ENCODE results near the gene KCNMB2.

The KCNMB2 gene

DNA sequence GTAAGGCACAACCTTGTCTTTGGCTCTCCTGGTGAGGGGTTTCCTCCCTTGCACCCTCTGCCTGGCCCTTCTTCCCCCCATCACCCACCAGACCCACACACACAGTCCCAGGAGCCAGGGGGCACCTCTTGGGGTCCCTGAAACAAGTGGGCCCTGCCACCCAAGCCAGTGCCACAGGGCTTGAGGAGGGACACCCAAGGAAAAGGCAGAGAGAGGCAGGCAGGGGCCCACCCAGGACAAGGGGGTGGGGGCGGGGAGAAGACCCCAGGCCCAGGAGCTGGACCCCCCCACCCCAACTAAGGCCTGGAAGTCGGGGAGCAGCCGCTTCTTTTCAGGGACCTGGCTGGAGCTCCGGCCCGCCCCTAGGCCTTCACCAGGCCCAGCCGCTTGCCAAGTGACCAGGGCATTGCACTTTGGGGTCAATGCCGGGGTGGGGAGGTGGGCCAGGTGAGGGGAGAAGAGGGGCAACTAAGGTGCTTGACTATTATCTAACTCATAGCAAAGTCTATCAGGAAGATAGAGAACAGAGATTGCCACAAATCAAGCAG is 88.9 kb downstream of the KCNMB2 start:
- no peaks in the 10 kb centered on the region for H3K27me3 Mint-ChIP-seq
- no peak for ATAC-seq (replicated peaks)

GRCh38 chr3:178628037-178628436 is 91.8 kb downstream of the KCNMB2 start:
- ATAC-seq (replicated peaks) (no peak), DNase-seq (no peak)
- peaks cover 2 to 4% of the 10 kb centered on the region in 2 donors for H3K9me3 Mint-ChIP-seq
- H3K27ac Mint-ChIP-seq, result no peak overlapping the region
- no peak overlapping the region for H3K4me3 Mint-ChIP-seq
- no peaks in the 10 kb centered on the region for H3K36me3 Mint-ChIP-seq
- H3K4me1 Mint-ChIP-seq, result no peaks in the 10 kb centered on the region
- no peaks in the 10 kb centered on the region for H3K27me3 Mint-ChIP-seq

More for the DNA sequence above, 88.9 kb downstream of the KCNMB2 start:
- no peaks in the 10 kb centered on the region for H3K4me1 Mint-ChIP-seq
- H3K27ac Mint-ChIP-seq, result no peak overlapping the region
- H3K36me3 Mint-ChIP-seq, result no peaks in the 10 kb centered on the region
- H3K4me3 Mint-ChIP-seq, result no peak overlapping the region
- DNase-seq, result no peak
- H3K9me3 Mint-ChIP-seq, result no peaks in the 10 kb centered on the region

DNA sequence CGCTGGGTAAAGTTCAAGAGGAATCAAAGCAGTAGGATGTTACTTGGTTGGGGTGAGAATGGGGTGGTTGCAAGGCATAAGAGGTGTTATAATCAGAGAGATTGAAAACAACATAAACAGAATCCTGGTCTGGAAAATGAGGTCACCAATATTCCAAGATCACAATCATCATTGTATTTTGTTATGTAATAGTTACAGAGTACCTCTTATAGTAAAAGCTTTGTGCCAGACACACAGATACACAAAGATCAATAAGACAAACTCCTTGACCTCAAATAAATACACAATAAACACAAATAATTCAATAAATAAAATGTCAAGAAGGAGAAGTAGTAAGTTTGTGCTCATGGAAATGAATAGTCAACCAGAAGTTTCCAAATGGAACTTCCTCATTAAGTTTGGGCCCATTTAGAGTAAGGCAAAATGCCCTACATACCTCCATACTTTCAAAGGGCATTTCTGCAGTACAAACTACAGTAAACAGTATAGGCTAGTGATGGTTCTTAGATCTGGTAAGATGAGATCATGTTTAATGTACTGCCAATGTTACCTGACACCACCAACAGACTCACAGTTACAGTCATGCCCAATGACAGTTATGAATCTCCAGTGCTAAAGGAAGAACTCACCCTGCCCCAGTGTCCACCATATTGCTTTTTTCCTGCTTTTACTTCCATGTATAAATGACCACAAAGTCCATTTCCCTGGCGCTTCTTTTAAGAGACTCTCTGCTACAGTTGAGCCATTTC is 93.4 kb downstream of the KCNMB2 start:
- DNase-seq (no peak), ATAC-seq (replicated peaks) (no peak)
- Mint-ChIP-seq H3K4me1 (no peaks in the 10 kb centered on the region), H3K27ac (no peak overlapping the region), H3K27me3 (no peaks in the 10 kb centered on the region), H3K36me3 (peaks cover 0 to 5% of the 10 kb centered on the region in 2 donors), H3K4me3 (no peak overlapping the region), H3K9me3 (peaks cover 4 to 7% of the 10 kb centered on the region in 2 donors)

DNA sequence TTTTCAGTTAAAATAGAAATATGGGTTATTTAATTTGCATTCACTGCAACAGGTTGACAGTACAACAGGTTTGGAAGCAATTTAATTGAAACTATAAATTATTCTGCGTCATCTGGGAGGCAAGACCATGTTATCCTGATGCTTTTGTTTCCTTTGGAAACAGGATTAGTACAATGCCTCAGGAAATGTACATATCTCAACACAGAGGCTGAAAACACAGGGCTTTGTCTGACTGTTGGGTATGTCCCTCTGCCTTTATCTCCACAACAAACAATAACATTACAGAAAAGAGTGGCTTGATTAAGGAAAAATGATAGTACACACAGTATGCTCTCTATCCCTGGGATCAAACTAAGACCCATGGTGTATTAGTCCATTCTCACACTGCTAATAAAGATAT is 95.7 kb downstream of the KCNMB2 start:
- Mint-ChIP-seq H3K9me3 (peaks cover 4 to 7% of the 10 kb centered on the region in 2 donors), H3K4me3 (no peak overlapping the region), H3K36me3 (peaks cover 0 to 5% of the 10 kb centered on the region in 2 donors), H3K27ac (no peak overlapping the region), H3K4me1 (no peaks in the 10 kb centered on the region), H3K27me3 (no peaks in the 10 kb centered on the region)
- DNase-seq (no peak), ATAC-seq (replicated peaks) (no peak)

- Mint-ChIP-seq H3K27me3 (peaks cover 4 to 7% of the 10 kb centered on the region in 2 donors), H3K9me3 (peaks cover 4 to 9% of the 10 kb centered on the region in 2 donors), H3K4me1 (no peaks in the 10 kb centered on the region), H3K36me3 (peaks cover 0 to 5% of the 10 kb centered on the region in 2 donors), H3K27ac (no peak overlapping the region), H3K4me3 (no peak overlapping the region)
- ATAC-seq (replicated peaks) (no peak), DNase-seq (no peak)
Observed at GRCh38 chr3:178634975-178635374, 98.7 kb downstream of the KCNMB2 start.

- Mint-ChIP-seq H3K27ac (no peak overlapping the region), H3K9me3 (peaks cover 0 to 7% of the 10 kb centered on the region in 2 donors), H3K4me1 (no peaks in the 10 kb centered on the region), H3K4me3 (no peak overlapping the region), H3K36me3 (peaks cover 0 to 5% of the 10 kb centered on the region in 2 donors), H3K27me3 (peaks cover 4 to 7% of the 10 kb centered on the region in 2 donors)
- ATAC-seq (replicated peaks) (no peak), DNase-seq (no peak)
Observed at GRCh38 chr3:178637802-178638201, 101.6 kb downstream of the KCNMB2 start.

DNA sequence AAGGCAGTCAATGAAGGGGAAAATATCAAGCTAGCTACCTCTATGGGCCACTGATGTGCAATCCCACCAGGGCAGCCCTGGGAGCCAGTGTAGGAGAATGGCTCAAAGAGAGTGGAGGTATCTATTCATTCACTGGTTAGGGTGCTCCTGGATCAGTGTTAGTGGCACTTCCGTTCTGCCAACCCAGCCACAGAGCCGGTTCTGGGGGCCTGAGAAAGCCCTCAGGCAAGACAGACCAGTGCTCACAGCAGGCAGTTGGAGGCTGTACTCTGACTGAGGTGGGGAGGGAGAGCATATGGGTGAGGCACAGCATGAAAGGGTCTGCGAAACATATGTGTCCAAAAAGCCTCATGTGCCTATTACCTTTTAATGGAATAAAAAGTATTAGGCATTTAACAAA is 109.3 kb downstream of the KCNMB2 start:
- Mint-ChIP-seq H3K36me3 (no peaks in the 10 kb centered on the region), H3K27me3 (peaks cover 0 to 4% of the 10 kb centered on the region in 2 donors), H3K9me3 (peaks cover 2 to 11% of the 10 kb centered on the region in 2 donors), H3K27ac (no peak overlapping the region), H3K4me3 (no peak overlapping the region), H3K4me1 (no peaks in the 10 kb centered on the region)
- ATAC-seq (replicated peaks) (no peak), DNase-seq (no peak)

- Mint-ChIP-seq H3K36me3 (no peaks in the 10 kb centered on the region), H3K9me3 (peaks cover 8 to 17% of the 10 kb centered on the region in 2 donors), H3K4me3 (no peak overlapping the region), H3K27ac (no peak overlapping the region), H3K27me3 (peaks cover 0 to 4% of the 10 kb centered on the region in 2 donors), H3K4me1 (no peaks in the 10 kb centered on the region)
- DNase-seq (no peak), ATAC-seq (replicated peaks) (no peak)
Observed at GRCh38 chr3:178646186-178646862, 110.1 kb downstream of the KCNMB2 start.

GRCh38 chr3:178655488-178655887 is 119.3 kb downstream of the KCNMB2 start:
- H3K4me3 Mint-ChIP-seq, result no peak overlapping the region
- H3K9me3 Mint-ChIP-seq, result peaks cover 5 to 9% of the 10 kb centered on the region in 2 donors
- no peak overlapping the region for H3K27ac Mint-ChIP-seq
- no peak for DNase-seq
- H3K27me3 Mint-ChIP-seq, result no peaks in the 10 kb centered on the region
- no peak for ATAC-seq (replicated peaks)
- H3K4me1 Mint-ChIP-seq, result no peaks in the 10 kb centered on the region
- H3K36me3 Mint-ChIP-seq, result no peaks in the 10 kb centered on the region

DNA sequence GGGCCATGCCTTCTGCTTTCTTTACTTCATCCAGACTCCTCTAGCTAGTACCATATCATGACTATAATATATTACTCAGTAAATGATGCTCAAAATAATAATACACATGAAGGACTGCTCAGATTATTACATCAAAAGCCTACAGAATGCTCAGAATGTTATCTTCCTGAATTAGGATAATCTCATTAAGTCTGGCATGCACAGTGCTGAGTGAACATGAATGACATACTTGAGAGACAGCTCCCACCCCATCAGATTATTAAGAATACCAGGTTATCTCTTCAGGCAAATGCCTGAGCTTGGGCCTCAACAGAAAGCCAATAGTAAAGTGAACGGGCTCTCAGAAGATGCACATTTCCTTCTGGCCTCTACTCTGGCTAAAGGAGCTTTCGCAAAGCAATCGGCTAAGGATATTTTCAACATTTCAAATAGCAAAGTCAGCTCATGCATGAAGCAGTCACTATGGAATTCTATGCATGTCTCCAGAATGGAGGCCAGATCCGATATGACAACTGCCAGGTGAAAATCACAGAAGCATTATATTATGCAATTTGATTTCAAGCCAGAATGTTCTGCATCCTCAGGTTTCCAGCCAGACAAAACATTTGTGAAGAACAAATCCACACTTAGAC is 122.6 kb downstream of the KCNMB2 start:
- H3K9me3 Mint-ChIP-seq, result peaks cover 0 to 3% of the 10 kb centered on the region in 2 donors

GRCh38 chr3:178663201-178663934 is 127.1 kb downstream of the KCNMB2 start:
- H3K27me3 Mint-ChIP-seq, result peaks cover 0 to 3% of the 10 kb centered on the region in 2 donors
- peaks cover 0 to 3% of the 10 kb centered on the region in 2 donors for H3K9me3 Mint-ChIP-seq
- no peaks in the 10 kb centered on the region for H3K36me3 Mint-ChIP-seq
- ATAC-seq (replicated peaks) (peak; percentile 25 to 64), DNase-seq (no peak)
- no peak overlapping the region for H3K27ac Mint-ChIP-seq
- H3K4me1 Mint-ChIP-seq, result peaks cover 1 to 5% of the 10 kb centered on the region in 2 donors
- no peak overlapping the region for H3K4me3 Mint-ChIP-seq

More for the DNA sequence above, 122.6 kb downstream of the KCNMB2 start:
- DNase-seq (no peak), ATAC-seq (replicated peaks) (no peak)
- no peak overlapping the region for H3K27ac Mint-ChIP-seq
- no peaks in the 10 kb centered on the region for H3K27me3 Mint-ChIP-seq
- no peak overlapping the region for H3K4me3 Mint-ChIP-seq
- no peaks in the 10 kb centered on the region for H3K36me3 Mint-ChIP-seq
- peaks cover 0 to 5% of the 10 kb centered on the region in 2 donors for H3K4me1 Mint-ChIP-seq

- no peak for ATAC-seq (replicated peaks)
- Mint-ChIP-seq H3K36me3 (no peaks in the 10 kb centered on the region), H3K27ac (no peak overlapping the region), H3K27me3 (peaks cover 0 to 3% of the 10 kb centered on the region in 2 donors), H3K9me3 (peaks cover 0 to 3% of the 10 kb centered on the region in 2 donors), H3K4me3 (no peak overlapping the region), H3K4me1 (peaks cover 7 to 17% of the 10 kb centered on the region in 2 donors)
- DNase-seq, result no peak
Observed at GRCh38 chr3:178665747-178666146, 129.5 kb downstream of the KCNMB2 start.

GRCh38 chr3:178669022-178669601 is 132.9 kb downstream of the KCNMB2 start:
- Mint-ChIP-seq H3K27ac (no peak overlapping the region), H3K4me1 (peaks cover 7 to 12% of the 10 kb centered on the region in 2 donors), H3K9me3 (no peaks in the 10 kb centered on the region), H3K4me3 (peak overlapping the region; percentile 14 to 46), H3K36me3 (no peaks in the 10 kb centered on the region), H3K27me3 (peaks cover 0 to 3% of the 10 kb centered on the region in 2 donors)
- ATAC-seq (replicated peaks) (peak; percentile 41 to 55), DNase-seq (no peak)
